NB4 (cell line): ENCODE measurements around the gene TSPAN4.

ENCODE experiments used
- DNase-seq: peaks from one replicate; pipeline ENCODE4 v3.0.0; 2010; ENCODE audit warnings: low read depth
- H3K4me3 ChIP-seq: one replicate; pipeline ENCODE4 v1.5.1; 2011; ENCODE audit warnings: mild to moderate bottlenecking, low read depth, low read length, moderate library complexity
- CTCF ChIP-seq: IDR thresholded peaks from one replicate; pipeline ENCODE4 v1.5.1; 2012; ENCODE audit warnings: low read depth, low read length
- MAX ChIP-seq: IDR thresholded peaks from 2 replicates; pipeline ENCODE4 v1.6.1; 2011; ENCODE audit warnings: low read depth, low read length
- MYC ChIP-seq: IDR thresholded peaks from 2 replicates; pipeline ENCODE4 v1.6.1; 2011; ENCODE audit warnings: low read depth, low read length
- POLR2A ChIP-seq: IDR thresholded peaks from 2 replicates; pipeline ENCODE4 v1.6.1; 2011; ENCODE audit warnings: mild to moderate bottlenecking; ENCODE audit not compliant: insufficient read length; ENCODE audit errors: extremely low read depth

TSPAN4 gene

GRCh38 chr11:831961-832528 is 10.6 kb upstream of the TSPAN4 start:
- DNase-seq, result no peak
- peak overlapping the region; percentile 46 for H3K4me3 ChIP-seq
- TF ChIP-seq MAX (no peak), CTCF (no peak), MYC (no peak), POLR2A (no peak)

GRCh38 chr11:832529-833113 is 10.0 kb upstream of the TSPAN4 start, which contains the start of gene CD151:
Gene CD151 (plus strand): TSS chr11:832952. CDS start chr11:836070, 3,118 bp downstream.
- TF ChIP-seq POLR2A, result peak; percentile 59
- no peak for TF ChIP-seq CTCF
- TF ChIP-seq MYC, result peak; percentile 29; the same call in 1 of the 2 replicates
- no peak; the same call in 1 of the 2 replicates for TF ChIP-seq MAX
- DNase-seq, result peak; percentile 79
- peak within 1 kb of the TSS; percentile 68 for H3K4me3 ChIP-seq

GRCh38 chr11:833114-833791 is 9.4 kb upstream of the TSPAN4 start:
- no peak for TF ChIP-seq CTCF
- peak; percentile 26; the same call in 1 of the 2 replicates for TF ChIP-seq MYC
- no peak; the same call in 1 of the 2 replicates for TF ChIP-seq MAX
- TF ChIP-seq POLR2A, result no peak
- peak overlapping the region; percentile 68 for H3K4me3 ChIP-seq
- peak; percentile 72 for DNase-seq

- no peak for DNase-seq
- peak overlapping the region; percentile 68 for H3K4me3 ChIP-seq
- TF ChIP-seq POLR2A (no peak), MAX (no peak), MYC (no peak), CTCF (no peak)
Measured at GRCh38 chr11:833849-834311, 8.8 kb upstream of the TSPAN4 start.

- DNase-seq, result no peak
- no peak overlapping the region for H3K4me3 ChIP-seq
- no peak for TF ChIP-seq MAX
- no peak for TF ChIP-seq CTCF
- TF ChIP-seq POLR2A, result no peak
- no peak for TF ChIP-seq MYC
Measured at GRCh38 chr11:834371-835316, 8.0 kb upstream of the TSPAN4 start.
